Pancreas (tissue), 10 donors: ENCODE data around the gene GDPD5. TPM values are rescaled to one million over a fixed set of nuclear protein-coding genes. Genes with fewer than 3 reads are reported as not detected.

ENCODE experiments used
- ATAC-seq, 4 donors: fragments of 200-7000 bp; cut with Tn5 transposase; one replicate each; pipeline versions ENCODE4 v1.8.0 to v1.9.1; 2020; ENCODE audit warnings: mild to moderate bottlenecking in 4 of 4, moderate library complexity in 4 of 4
- DNase-seq, 6 donors: peaks; one replicate each; pipeline ENCODE4 v3.0.0-alpha.2; 2020
- FAIRE-seq: peaks from 2 replicates; lab custom pipeline; 2012; peaks lifted over from hg19 to GRCh38; lab: Jason Lieb, UNC
- H3K27ac ChIP-seq, 4 donors: fragments of 200-600 bp; sonication (generic); 1 replicate in 3 of 4; 2 replicates in 1 of 4; pipeline versions ENCODE4 v1.5.0 to v1.8.0; 2020
- H3K27me3 ChIP-seq, 4 donors: fragments of 200-600 bp; one replicate each; pipeline ENCODE4 v1.8.0; 2021
- H3K36me3 ChIP-seq, 3 donors: fragments of 200-600 bp; sonication (generic) in 1 of 3; one replicate each; pipeline versions ENCODE4 v1.5.0 to v1.8.0; 2020 to 2021
- H3K4me1 ChIP-seq, 3 donors: fragments of 200-600 bp; one replicate each; pipeline ENCODE4 v1.8.0; 2021
- H3K4me3 ChIP-seq, 4 donors: fragments of 200-600 bp; sonication (generic) in 2 of 4; one replicate each; pipeline versions ENCODE4 v1.5.0 to v1.8.0; 2020 to 2021
- H3K9me3 ChIP-seq, 4 donors: fragments of 200-600 bp; one replicate each; pipeline ENCODE4 v1.8.0; 2021
- CTCF ChIP-seq, 4 donors: fragments of 200-600 bp; sonication (generic) in 3 of 4; IDR thresholded peaks; one replicate each; pipeline versions ENCODE4 v1.5.0 to v1.8.0; 2021; ENCODE audit warnings: antibody characterized with exemption in 4 of 4
- WGBS, 2 donors: extraction: QIAGEN DNeasy Blood & Tissue Kit; methylation state at CpG; one replicate each; pipeline ENCODE4 v1.1.7; 2013; 5-methylcytosine and 5-hydroxymethylcytosine counted together
- intact Hi-C, 3 donors: fragments of 100-400 bp; cut with DNase I; formaldehyde crosslinking; loops; one replicate each; pipeline versions ENCODE4 v1.11.1 to v1.14.2; 2022
- polyA plus RNA-seq, 2 donors: library from polyadenylated mRNA; stranded (reverse); fragments of 200-250 nt; gene quantifications; one replicate each; pipeline ENCODE4 v1.2.3, GENCODE V29; 2013
- total RNA-seq, 6 donors: library from RNA; stranded (reverse); fragmentation: NEBNext Ultra II Directional in 4 of 6; extraction: Animal tissue kit (Norgen Biotek cat#: 25700) in 4 of 6; gene quantifications; one replicate each; pipeline versions ENCODE4 v1.2.1 to v1.2.4, GENCODE V29; 2021 to 2023
- donor health status: healthy with polysubstance abuse.
- donor health status: DM: no; HTN: no; CAD: no; lungs with moderate emphysema.
- donor health status: DM: no; HTN: no; CAD: no.
- donor health status: control.
- donor health status: control.
- donor health status: Bipolar disorder and iron deficiency.
- donor health status: DM: yes; HTN: yes; CAD: no.
- donor health status: DM: no; HTN: no; CAD: no.
- donor health status: DM: no; HTN: no; CAD: no.
- donor health status: DM: yes; HTN: yes; CAD: no.

Gene GDPD5
- total and polyA plus RNA-seq, 8 donors, result 24.3 to 92.9 (median 32.7) TPM

DNA sequence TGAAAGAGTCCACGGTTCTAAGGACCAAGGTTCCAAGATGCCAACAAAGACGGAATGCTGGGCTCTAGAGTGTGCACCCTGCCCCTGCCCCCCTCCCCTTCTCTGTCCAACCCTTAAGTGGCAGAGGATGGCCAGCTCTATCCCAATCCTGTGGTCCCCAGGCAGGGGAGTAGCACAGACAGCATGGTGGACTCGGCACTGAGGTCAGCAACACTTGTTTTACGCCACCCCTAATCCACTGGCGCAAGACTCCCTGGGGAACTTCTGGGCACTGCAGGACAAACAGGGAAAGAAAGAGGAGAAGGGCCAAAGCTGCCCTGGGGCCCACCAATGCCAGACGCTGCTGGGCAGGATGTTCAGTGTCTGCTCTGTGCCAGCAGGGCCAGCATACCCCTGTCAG lies 18.9 kb downstream of the GDPD5 start:
- intact Hi-C loops, result no loop called here

GRCh38 chr11:75505916-75506692 lies 19.6 kb downstream of the GDPD5 start:
- H3K27me3 ChIP-seq, result no peaks in the 10 kb centered on the region
- no peaks in the 10 kb centered on the region for H3K4me1 ChIP-seq
- no peak for TF ChIP-seq CTCF (IDR thresholded peaks at IDR 0.05)
- no peaks in the 10 kb centered on the region for H3K9me3 ChIP-seq
- intact Hi-C loops, result no loop called here
- no peak for ATAC-seq
- DNase-seq, result no peak
- no peak for FAIRE-seq
- H3K27ac ChIP-seq, result no peak overlapping the region
- H3K36me3 ChIP-seq, result no peaks in the 10 kb centered on the region
- H3K4me3 ChIP-seq, result no peak overlapping the region
- 83 to 85% methylated on average over 11 of the region's 11 CpGs for WGBS, 2 donors

More for the DNA sequence above, 18.9 kb downstream of the GDPD5 start:
- no peak for FAIRE-seq
- TF ChIP-seq CTCF (IDR thresholded peaks at IDR 0.05), result no peak
- H3K9me3 ChIP-seq, result no peaks in the 10 kb centered on the region
- no peaks in the 10 kb centered on the region for H3K4me1 ChIP-seq
- no peaks in the 10 kb centered on the region for H3K36me3 ChIP-seq
- WGBS, 2 donors, result 92 to 94% methylated on average over 6 of the region's 6 CpGs
- H3K4me3 ChIP-seq, result no peak overlapping the region
- no peak overlapping the region for H3K27ac ChIP-seq
- DNase-seq, result no peak
- no peaks in the 10 kb centered on the region for H3K27me3 ChIP-seq
- ATAC-seq, result no peak

DNA sequence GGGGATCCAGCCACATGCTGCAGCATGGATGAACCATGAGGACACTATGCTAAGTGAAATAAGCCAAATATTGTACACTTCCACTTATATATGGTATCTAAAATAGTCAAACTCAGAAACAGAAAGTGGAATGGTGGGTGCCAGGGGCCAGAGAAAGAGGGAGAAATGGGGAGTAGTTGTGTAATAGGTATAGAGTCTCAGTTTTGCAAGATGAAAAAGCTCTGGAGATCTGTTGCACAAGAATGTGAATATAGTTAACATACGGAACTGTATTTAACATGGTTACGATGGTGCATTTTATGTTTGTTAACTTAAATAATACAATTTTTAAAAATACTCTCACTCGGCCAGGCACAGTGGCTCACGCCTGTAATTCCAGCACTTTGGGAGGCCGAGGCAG lies 21.2 kb downstream of the GDPD5 start:
- 92 to 95% methylated on average over 5 of the region's 5 CpGs for WGBS, 2 donors
- ATAC-seq (no peak), FAIRE-seq (no peak), DNase-seq (no peak)
- H3K4me1 ChIP-seq, result no peaks in the 10 kb centered on the region
- H3K4me3 ChIP-seq, result no peak overlapping the region
- H3K27me3 ChIP-seq, result no peaks in the 10 kb centered on the region
- no peaks in the 10 kb centered on the region for H3K36me3 ChIP-seq
- no peak for TF ChIP-seq CTCF (IDR thresholded peaks at IDR 0.05)
- H3K27ac ChIP-seq, result no peak overlapping the region
- intact Hi-C loops, result no loop called here
- no peaks in the 10 kb centered on the region for H3K9me3 ChIP-seq

- no peaks in the 10 kb centered on the region for H3K27me3 ChIP-seq
- 91 to 95% methylated on average over 5 of the region's 5 CpGs for WGBS, 2 donors
- no peak for DNase-seq
- no peaks in the 10 kb centered on the region for H3K4me1 ChIP-seq
- ATAC-seq, result no peak
- H3K36me3 ChIP-seq, result no peaks in the 10 kb centered on the region
- no peak for FAIRE-seq
- intact Hi-C loops, result no loop called here
- no peak overlapping the region for H3K27ac ChIP-seq
- H3K4me3 ChIP-seq, result no peak overlapping the region
- no peaks in the 10 kb centered on the region for H3K9me3 ChIP-seq
- no peak for TF ChIP-seq CTCF (IDR thresholded peaks at IDR 0.05)
Measured at GRCh38 chr11:75503531-75504099, 22.1 kb downstream of the GDPD5 start.

- no peak for ATAC-seq
Measured at GRCh38 chr11:75502138-75502537, 23.6 kb downstream of the GDPD5 start.

More at GRCh38 chr11:75502138-75502537, 23.6 kb downstream of the GDPD5 start:
- Histone ChIP-seq H3K4me3 (no peak overlapping the region), H3K27me3 (no peaks in the 10 kb centered on the region), H3K4me1 (no peaks in the 10 kb centered on the region), H3K36me3 (no peaks in the 10 kb centered on the region), H3K9me3 (no peaks in the 10 kb centered on the region), H3K27ac (no peak overlapping the region)
- FAIRE-seq, result no peak
- intact Hi-C loops, result no loop called here
- DNase-seq, result no peak
- no peak for TF ChIP-seq CTCF (IDR thresholded peaks at IDR 0.05)
- WGBS, 2 donors, result 89 to 93% methylated on average over 1 of the region's 1 CpG
